GM18870 (cell line): ENCODE measurements around the gene ZNF274.
A peak's percentile ranks its signal among the peaks of the same experiment; 100 is the strongest.
"Not testable (repeated sequence)": the region's sequence is repeated elsewhere in the genome, so short reads cannot be mapped to it uniquely, and the experiment has no call there.

Experiments
- ATAC-seq: cut with Tn5 transposase; IDR thresholded peaks from one replicate; pipeline ENCODE4 v1.9.1; 2021; ENCODE audit warnings: moderate library complexity; ENCODE audit not compliant: unreplicated experiment

The ZNF274 gene

DNA sequence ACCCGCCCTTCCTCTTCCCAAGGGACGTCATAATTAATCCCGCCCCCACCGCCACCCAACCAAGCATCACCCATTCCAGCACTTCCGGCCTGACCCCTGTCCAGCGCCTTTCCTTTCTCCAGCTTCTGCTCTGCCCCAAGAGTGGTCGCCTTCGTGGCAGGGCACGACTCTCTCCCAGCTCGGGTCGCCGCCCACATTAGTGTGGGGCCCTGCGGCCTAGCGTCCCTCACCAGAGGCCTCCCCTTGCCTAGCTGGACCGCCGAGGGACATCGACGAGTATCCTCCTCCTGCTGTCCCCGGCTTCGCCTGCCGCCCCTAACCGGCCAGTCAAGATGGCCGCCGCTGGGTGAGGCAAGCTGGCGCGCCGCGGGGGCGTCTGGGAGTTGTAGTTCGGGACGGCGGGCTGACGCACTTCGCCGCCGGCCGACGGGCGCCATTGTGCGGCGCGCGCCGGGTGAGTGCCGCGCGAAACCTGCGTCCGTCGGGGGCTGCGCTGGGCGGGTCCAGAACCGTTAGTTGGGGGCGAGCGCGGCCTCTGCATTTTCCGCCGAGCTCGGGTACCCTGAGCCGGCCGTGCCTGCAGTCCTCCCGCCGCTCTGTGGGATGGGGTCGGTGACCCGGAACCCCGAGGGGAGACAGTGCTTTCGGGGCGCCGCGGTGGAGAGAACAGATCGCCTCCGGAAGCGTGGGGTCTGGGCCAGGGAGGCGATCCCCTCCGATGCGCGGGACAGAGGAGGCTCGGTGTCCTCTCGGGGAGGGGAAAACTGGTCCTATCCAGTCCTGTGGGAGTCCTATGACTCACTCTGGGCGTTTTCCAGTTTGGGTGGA, at the start of gene ZNF274:
Gene ZNF274 (plus strand): TSS at position 73 of the 828 bp plus-strand sequence. CDS start 905 bp downstream, outside the sequence.
- peak; percentile 70 for ATAC-seq

DNA sequence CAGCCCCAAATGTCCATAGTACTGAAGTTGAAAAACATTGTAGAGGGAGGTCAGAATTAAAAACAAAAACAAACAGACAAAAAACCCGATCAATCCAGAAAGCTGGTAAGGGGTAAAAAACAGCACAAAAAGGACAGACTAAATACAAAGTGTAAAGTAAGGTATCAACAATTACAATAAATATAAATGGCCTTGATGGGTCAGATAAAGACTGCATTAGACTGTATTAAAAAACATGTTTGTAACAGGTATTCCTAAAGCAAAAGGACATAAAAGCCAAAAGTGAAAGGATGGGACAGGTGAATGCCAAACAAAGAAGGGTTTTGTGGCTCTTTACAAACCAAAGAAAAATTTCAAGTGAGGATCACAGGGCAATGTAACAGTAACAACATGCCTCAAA, 48.6 kb upstream of the ZNF274 start:
- no peak for ATAC-seq

DNA sequence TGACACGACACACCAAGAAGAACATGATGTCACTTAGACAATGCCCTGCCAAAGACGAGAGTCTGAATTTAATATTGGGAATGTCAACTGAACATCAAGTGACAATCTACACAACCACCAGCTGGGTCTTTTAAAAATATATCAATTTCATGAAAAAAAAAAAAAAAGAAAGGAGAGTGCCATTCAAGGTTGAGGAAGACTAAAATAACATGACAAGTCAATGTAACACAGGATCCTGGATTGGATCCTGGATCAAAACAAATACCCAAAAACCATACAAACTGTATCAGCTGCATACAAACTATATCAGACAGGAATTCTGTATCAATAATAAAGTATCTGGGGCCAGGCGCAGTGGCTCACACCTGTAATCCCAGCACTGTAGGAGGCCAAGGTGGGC, 37.0 kb upstream of the ZNF274 start:
- no peak for ATAC-seq

DNA sequence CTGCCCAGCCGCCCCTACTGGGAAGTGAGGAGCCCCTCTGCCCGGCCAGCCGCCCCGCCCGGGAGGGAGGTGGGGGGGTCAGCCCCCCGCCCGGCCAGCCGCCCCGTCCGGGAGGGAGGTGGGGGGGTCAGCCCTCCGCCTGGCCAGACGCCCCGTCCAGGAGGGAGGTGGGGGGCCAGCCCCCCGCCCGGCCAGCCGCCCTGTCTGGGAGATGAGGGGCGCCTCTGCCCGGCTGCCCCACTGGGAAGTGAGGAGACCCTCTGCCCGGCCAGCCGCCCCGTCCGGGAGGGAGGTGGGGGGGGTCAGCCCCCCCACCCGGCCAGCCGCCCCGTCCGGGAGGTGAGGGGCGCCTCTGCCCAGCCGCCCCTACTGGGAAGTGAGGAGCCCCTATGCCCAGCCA, 35.4 kb upstream of the ZNF274 start:
- ATAC-seq = not testable (repeated sequence)

DNA sequence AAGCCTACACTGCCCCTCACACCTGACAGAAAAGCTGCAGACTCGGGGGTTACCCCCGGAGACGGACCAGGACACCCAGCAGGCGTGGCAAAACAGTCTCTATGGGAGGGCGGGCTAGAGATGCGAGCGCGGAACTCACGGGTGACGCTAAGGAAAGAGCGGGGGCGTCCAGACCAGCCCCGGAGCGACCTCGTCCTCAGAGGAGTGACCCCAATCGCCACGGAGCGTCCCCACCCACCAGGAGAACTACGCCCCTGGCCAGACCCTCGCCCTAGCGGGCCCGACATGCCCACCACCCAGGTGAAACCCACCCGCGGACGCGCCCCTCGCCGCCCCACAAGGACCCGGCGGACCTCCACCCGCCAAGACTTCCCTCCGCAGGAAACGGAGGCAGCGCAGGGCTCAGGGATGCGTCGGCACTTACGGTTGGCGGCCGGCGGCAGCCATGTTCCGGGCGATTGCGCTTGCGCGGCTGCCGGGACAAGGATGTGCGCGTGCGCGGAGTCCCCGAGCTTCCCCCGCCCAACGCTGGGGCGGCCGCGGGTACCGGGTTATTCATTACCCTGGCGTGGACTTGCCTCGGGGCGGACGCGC, 32.4 kb upstream of the ZNF274 start, which contains the start of gene ZNF329:
Gene ZNF329 (minus strand): TSS at position 462 of the 594 bp plus-strand sequence. CDS start 21,286 bp downstream, outside the sequence.
- no peak for ATAC-seq

DNA sequence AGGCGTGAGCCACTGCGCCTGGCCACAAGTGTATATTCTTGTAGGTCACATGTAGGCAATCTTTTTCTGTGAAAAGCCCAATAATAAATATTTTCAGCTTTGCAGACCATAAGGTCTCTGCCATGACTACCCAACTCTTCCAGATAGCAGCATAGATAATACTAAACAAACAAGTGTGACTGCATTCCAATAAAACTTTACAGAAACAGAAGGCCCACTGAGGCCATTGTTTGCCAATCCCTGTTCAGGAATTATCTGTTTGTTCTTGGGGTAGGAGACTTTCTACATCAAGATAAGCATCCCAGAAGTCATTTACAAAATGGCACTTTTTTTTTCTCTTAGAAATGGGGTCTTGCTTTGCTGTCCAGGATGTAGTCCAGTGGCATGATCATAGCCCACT, 29.5 kb upstream of the ZNF274 start:
- no peak for ATAC-seq

DNA sequence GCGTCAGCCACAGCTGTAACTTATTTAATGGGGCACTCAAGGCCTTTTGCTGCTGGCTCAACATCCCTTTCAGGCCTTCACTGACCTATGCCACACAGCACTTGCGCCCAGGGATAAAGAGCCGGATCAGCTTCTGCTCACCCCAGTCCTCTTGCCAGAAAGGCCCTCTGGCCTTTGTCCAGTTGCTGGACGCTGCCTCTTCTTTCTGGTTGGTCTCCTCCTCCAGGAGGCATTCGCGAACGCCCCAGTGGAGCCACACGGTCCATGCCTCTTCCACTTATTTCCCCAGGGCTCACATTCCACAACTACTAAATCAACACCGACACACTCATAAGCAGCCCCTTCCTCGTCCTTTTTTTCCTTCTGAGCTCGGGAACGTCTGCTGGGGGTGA, 28.6 kb upstream of the ZNF274 start:
- no peak for ATAC-seq

DNA sequence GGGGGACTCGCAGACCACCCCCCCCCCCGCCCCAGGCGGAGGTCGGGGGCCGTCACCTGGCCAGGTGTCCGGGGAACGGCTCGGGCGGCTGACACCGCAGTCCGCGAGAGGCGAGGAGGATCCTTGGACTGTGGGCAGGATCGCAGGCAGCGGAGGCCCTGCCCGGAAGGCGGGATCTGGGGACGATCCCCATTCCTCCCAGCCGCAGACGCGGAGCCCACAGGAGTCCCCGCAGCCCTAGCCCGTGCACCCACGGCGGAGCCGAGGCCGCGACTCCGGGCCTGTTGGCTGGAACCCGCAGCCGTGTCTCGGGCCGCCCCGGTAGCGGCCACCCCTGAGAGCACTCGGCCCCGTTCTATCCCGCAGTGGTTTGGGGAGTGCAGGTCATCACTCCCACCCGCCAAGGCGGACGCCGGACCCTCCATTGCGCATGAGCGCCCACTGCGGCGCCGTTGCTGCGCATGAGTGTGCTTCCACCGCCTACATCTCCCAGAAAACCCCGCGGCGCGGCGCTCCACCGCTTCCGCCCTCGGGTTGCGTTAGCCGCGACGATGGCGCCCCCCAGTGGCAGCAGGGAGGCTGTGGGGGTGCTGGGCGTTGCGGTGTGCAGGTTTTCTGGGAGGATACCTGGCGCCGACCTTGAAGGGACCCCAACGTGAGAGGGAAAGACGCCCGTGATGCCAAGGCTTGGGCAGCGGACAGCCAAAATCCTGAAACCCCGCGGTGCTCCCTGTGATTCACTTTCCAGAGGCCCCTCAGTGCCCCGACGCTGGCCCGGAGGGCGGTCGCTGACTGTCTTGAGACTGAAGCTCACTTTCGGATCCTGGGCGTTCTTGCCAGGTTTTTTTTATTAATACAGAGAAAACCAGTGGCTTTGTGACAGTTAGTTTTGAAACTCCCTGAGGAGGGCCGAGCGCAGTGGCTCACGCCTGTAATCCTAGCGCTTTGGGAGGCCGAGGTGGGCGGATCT, 27.9 kb upstream of the ZNF274 start:
- peak; percentile 57 for ATAC-seq

DNA sequence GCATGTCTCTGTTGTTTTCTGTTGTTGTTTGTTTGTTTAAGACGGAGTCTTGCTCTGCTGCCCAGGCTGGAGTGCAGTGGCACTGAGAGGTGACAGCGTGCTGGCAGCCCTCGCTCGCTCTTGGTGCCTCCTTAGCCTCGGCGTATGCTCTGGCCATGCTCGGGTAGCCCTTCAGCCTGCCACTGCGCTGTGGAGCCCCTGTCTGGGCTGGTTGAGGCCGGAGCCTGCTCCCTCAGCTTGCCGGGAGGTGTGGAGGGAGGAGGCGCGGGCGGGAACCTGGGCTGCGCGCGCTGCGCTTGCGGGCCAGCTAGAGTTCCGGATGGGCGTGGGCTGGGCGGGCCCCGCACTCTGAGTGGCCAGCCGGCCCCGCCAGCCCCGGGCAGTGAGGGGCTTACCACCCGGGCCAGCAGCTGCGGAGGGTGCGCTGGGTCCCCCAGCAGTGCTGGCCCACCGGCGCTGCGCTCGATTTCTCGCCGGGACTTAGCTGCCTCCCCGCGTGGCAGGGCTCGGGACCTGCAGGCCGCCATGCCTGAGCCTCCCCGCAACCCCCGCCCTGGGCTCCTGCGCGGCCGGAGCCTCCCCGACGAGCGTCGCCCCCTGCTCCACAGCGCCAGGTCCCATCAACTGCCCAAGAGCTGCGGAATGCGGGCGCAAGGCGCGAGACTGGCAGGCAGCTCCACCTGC, 25.7 kb upstream of the ZNF274 start:
- no peak for ATAC-seq

DNA sequence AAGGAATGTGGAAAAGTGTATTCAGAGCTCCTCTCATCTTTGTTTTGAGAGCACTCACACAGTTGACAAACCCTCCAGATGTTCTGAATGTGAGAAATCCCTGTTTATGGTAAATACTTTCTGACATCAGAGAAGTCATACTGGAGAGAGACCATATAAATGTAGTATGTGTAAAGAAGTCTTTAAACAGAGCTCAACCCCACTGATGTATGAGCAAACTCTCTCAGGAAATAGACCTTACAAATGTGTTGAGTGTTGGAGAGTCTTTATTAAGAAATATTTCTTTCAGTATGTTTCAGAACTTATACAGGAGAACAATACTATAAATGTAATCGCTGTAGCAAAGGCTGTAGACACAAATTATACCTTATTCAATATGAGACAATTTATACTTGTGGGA, 16.6 kb upstream of the ZNF274 start:
- ATAC-seq = no peak

DNA sequence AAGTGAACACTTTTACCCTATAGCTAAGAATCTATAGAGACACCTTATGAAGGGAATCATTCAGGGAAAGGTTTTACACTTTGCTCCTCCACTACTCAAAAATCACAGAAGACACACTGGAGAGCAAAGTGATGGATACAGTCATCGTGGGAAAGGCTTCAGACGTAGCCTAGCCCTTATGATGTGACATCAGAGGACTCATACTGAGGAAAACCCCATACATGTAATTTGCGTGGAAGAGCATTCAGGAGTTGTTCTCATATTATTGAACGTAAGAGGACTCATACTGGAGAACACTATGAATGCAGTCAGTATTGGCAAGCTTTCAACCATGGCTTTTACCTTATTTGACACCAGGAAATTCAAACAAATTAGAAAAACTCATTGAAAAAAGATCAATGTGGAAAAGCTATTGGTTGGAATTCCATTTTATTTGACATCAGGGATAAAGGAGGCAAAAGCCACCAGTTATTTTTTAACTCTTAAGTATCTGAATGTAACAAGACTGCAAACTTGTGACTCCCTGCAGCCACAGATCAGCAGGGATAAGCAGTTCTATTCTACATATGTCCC, 16.1 kb upstream of the ZNF274 start:
- ATAC-seq = no peak

DNA sequence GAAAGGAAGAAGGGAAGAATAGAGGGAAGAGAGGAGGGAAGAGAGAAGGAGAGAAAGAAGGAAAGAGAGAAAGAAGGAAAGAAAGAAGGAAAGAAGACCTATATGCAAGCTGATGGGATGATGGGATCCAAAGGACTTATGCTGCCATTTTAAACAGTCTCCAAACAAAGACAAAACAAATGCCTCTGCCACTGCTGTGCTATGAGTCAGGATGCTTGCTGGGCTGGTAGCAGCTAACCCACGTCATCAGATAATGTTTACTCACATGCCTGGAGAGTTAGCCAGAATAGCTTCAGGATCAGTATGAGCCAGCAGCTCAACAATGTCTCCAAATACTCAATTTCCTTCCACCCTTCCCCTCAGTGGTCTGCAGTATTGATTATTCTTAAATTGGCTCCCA, 12.0 kb upstream of the ZNF274 start:
- ATAC-seq = no peak

DNA sequence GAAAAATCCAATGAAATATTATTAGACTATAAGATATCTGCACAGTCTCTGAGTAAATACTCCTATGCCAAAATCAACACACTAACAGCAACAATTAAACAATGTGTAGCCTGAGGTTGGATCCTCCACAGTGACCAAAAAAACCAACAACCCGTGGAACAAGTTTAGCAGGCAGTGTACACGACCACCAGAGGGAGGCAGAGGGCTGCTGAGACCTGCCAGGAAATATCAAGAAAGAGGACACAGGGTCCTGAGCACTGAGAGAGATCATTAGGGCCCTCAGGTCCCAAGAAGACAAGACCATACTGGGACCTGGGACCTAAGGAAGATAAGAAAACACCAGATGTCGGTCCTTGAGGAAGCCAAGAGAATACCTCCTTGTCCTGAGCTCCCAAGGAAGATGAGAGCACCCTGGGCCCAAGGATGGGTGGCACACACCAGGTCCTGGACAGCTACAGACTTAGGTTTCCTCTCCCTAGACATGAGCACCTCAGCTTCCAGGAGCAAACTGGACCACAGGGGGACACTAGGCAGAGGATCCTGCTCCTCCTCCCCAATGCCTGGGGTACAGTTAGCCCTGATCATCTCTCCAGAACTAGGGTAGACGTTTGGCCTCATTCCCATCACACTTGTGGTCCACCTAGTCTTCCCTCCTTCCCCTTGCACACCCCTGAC, 822 bp upstream of the ZNF274 start:
- ATAC-seq = no peak

DNA sequence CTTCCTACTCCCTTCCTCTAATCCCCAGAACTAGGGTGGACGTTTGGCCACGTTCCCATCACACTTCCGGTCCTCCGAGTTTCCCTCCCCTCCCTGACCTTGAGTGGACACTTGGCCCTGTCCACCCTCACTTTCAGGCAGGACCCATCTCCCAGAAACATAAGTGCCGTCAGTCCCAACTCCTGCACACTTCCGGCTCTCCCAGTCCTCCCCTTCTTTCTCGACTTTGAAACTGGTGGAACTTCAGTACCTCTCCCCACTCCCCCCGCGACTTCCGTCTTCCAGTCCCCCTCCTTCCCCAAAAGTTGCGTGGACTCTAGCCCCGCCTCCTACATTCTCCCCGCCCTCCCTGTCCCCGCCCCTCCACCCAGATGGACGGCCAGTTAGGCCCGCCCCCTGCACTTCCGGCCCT, 278 bp upstream of the ZNF274 start:
- no peak for ATAC-seq

DNA sequence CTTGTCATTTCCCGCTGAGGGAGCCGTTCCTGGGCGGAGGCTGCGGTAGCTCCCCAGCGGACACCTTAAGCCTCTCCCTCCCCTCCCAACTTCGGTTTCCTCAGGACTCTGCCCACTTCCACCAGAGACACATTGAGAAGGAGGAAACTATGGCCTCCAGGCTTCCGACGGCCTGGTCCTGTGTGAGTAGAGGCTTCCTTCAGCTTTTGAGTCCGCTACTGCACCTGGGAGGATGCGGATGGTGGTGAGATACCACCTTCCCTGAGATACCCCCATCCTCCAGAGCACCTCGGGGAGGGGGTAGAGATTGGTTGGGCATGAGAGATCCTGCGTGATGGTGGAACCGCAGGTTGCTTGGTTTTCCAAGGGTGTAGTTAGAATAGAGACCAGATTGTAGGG, 955 bp downstream of the ZNF274 start:
- peak; percentile 12 for ATAC-seq

DNA sequence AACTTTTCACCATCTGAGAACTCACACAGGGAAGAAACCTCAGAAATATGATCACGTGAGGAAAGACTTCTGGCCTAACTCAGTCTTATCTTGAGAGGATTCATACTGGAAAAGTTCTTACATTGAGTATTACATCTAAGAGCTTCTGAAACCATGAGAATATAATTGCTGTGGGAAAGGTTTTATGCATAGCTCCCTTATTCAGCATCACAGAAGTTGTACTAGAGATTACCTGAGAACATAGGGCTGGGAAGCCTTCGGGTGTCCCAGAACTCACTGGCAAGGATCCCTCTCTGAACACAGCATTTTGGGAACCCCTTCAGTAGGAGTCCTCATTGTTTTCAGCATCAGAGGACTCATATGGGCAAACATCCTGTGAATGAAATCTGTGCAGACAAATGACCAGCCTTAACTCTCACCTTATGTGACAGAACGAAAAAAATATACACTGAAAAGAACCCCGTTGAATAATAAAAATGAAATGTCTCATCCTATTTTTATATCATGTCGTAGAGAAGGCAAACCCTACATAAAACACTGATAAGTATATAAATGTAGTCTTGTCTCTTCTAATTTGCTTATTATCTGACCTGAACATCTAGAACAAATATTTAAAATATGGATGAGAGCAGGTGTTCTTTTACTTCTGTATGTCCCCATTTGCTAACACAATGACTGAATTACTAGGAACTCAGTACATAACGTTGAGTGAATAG, 14.2 kb downstream of the ZNF274 start:
- no peak for ATAC-seq

DNA sequence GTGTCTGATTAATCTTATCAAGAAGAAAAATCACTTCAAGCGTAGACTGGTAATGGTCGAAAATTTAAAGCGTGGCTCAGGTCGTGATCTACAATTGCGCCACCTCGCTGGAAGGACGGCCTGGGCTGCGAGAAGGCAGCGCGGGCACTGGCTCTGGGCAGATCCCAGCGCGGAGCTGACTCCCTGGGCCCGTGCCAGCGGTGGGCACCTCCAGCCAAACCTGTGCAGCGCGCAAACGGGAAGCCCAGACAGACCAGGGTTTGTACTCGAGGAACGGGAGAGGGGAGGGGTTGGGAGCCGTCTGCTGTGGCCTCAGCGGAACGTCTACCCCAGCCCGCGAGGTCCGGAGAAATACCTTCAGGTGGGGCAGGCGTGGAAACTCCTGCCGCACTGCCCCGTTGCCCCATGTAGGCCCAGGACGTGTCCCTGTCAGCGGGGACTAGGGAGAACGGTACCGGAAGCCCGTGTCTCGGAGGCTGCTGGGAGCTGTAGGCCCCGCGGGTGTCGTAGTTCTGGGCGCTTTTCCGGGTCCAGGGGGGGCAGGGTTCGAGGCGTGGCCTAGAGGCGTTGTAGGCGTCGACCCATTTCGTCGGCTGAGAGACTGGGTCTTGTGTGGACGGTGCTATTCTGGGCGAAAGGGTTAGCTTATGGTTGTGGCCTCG, 21.1 kb downstream of the ZNF274 start:
- ATAC-seq = no peak

DNA sequence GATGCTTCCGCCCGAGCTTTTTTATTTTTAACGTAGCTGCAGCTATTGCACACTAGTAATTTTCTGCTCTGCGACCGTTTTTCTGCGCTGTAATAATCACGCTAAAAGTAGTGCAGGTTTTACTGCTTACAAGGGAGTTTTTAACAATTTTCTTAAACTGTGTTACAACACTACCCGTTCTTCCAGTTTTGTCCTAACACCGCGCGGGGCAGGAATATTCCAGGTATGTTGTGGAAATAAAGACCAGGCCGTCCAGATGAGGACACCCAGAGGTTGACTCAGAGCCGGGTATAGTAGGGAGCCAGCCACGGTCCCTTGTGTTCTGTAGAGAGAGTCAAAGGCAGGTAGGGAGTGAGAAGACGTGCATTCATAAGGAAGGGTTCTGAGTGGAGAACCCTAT, 21.7 kb downstream of the ZNF274 start:
- no peak for ATAC-seq

DNA sequence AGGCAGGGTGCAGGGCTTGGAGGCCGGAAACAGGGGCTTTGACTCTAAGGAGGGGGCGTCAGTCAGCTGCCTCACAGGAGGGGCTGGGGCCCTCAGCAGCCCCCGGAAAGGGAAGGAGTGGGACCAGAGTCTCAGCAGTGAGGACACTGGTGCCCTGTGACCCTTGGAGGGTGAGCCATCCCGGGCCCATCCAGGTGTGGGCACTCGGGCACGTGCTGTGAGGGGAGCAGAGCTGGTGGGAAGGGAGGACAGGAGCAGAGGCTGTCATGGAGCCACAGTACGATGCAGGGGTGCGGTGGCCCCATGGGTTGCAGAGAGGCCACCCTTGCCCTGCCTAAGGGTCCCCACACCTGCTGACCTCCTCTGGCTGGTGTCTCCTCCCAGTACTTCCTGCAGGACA, 26.7 kb downstream of the ZNF274 start:
- no peak for ATAC-seq
